GM23248 (cell line): ENCODE results near the gene RAMACL.

Experiments
- EZH2 ChIP-seq: fragments of 200-600 bp; sonication (generic); IDR thresholded peaks from 2 replicates; pipeline ENCODE4 v1.6.1; 2018; ENCODE audit warnings: antibody characterized with exemption, mild to moderate bottlenecking; ENCODE audit not compliant: insufficient read depth, poor library complexity, severe bottlenecking
- EZH2phosphoT487 ChIP-seq: fragments of 200-600 bp; sonication (generic); IDR thresholded peaks from 2 replicates; pipeline ENCODE4 v1.6.1; 2018; ENCODE audit warnings: antibody characterized with exemption, moderate library complexity, mild to moderate bottlenecking, low read depth; ENCODE audit not compliant: insufficient read depth

GRCh38 chr6:166604328-166604727 lies 17.9 kb upstream of the RAMACL start:
- TF ChIP-seq EZH2 = no peak
- TF ChIP-seq EZH2phosphoT487 = no peak
